Upper lobe of right lung (tissue), 1 donor: Measurements from ENCODE around the gene RAB42. TPM values are rescaled to one million over a fixed set of nuclear protein-coding genes. Genes with fewer than 3 reads are reported as not detected.
A peak's percentile ranks its signal among the peaks of the same experiment; 100 is the strongest.

Experiments
- ATAC-seq: fragments of 200-7000 bp; cut with Tn5 transposase; one replicate; pipeline ENCODE4 v1.9.1; 2020; ENCODE audit warnings: mild to moderate bottlenecking, moderate library complexity
- DNase-seq: peaks from one replicate; pipeline ENCODE4 v3.0.0-alpha.2; 2020
- H3K27ac ChIP-seq: fragments of 200-600 bp; one replicate; pipeline ENCODE4 v1.8.0; 2022
- H3K27me3 ChIP-seq: fragments of 200-600 bp; one replicate; pipeline ENCODE4 v1.8.0; 2022; ENCODE audit warnings: mild to moderate bottlenecking
- H3K36me3 ChIP-seq: fragments of 200-600 bp; one replicate; pipeline ENCODE4 v1.8.0; 2022
- H3K4me1 ChIP-seq: fragments of 200-600 bp; one replicate; pipeline ENCODE4 v1.8.0; 2022
- H3K4me3 ChIP-seq: fragments of 200-600 bp; one replicate; pipeline ENCODE4 v1.8.0; 2022; ENCODE audit warnings: mild to moderate bottlenecking
- H3K9me3 ChIP-seq: fragments of 200-600 bp; one replicate; pipeline ENCODE4 v1.8.0; 2022
- intact Hi-C: fragments of 100-400 bp; cut with DNase I; formaldehyde crosslinking; loops from one replicate; pipeline ENCODE4 v1.11.0; 2022
- long read RNA-seq: library from polyadenylated mRNA; unstranded; transcript quantifications from one replicate; pipeline ENCODE4 v2.0.0, GENCODE V29; 2021
- total RNA-seq: library from RNA; stranded (reverse); fragmentation: NEBNext Ultra II Directional; extraction: Animal tissue kit (Norgen Biotek cat#: 25700); gene quantifications from one replicate; pipeline ENCODE4 v1.2.1, GENCODE V29; 2021
- TF ChIP-seq, protein P1 (sequence below): fragments of 200-600 bp; IDR thresholded peaks from one replicate; pipeline ENCODE4 v1.8.0; 2022; ENCODE audit warnings: antibody characterized with exemption
- donor health status: DM: no; HTN: yes; CAD: no; lungs with severe emphysema.

The RAB42 gene, protein sequence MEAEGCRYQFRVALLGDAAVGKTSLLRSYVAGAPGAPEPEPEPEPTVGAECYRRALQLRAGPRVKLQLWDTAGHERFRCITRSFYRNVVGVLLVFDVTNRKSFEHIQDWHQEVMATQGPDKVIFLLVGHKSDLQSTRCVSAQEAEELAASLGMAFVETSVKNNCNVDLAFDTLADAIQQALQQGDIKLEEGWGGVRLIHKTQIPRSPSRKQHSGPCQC
- 5.5 TPM for total RNA-seq
- long read RNA-seq, transcript RAB42-202 (2 exons, 857 nt), result major isoform, 11 of 12 reads
- long read RNA-seq, partial matches to known transcripts, result 1 of 12 reads
- long read RNA-seq, other reads (novel, unspliced or antisense), result 0 of 12 reads

DNA sequence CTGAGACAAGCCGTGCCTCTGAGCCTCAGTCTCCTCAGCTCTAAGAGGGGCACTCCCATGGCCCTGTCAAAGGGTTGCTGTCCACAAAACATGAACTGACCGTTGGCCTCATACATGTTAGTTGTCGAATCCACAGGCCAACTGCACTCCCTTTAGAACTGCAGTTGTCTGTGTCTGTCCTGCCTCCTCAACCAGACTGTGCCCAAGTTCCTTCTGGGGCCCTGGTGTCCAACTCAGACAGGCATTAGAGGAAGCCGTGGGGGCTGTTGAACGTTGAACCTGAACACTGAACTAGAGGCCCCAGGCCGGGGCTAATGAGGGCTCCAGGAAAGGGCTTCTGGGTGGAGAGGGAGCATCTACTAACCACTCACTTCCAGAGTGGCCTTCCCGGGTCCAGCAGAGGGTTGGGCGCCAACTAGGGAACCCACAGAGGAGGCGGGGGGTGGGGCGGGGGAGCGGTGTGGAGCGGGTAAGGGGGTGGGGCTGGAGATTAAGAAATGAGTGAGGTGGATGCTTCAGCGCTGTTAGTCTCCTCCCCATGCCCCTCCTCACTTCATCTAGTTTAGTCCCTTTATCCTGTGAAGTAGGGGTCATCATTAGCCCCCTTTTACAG is at the start of gene RAB42:
Gene RAB42 (plus strand): TSS at position 558 of the 613 bp plus-strand sequence. CDS start 247 bp downstream, outside the sequence.
- peak; percentile 81 for ATAC-seq
- Histone ChIP-seq H3K4me1 (peaks cover 5% of the 10 kb centered on the region), H3K27ac (no peak within 1 kb of the TSS), H3K27me3 (no peaks in the 10 kb centered on the region), H3K36me3 (no peaks in the 10 kb centered on the region), H3K9me3 (no peaks in the 10 kb centered on the region), H3K4me3 (peak within 1 kb of the TSS; percentile 57)
- intact Hi-C loops, result loop anchor here (10.0 kb wide), 1 partner anchor 77 kb away; no protein-coding TSS in a partner anchor
- DNase-seq, result peak; percentile 82
- TF ChIP-seq, protein P1, sequence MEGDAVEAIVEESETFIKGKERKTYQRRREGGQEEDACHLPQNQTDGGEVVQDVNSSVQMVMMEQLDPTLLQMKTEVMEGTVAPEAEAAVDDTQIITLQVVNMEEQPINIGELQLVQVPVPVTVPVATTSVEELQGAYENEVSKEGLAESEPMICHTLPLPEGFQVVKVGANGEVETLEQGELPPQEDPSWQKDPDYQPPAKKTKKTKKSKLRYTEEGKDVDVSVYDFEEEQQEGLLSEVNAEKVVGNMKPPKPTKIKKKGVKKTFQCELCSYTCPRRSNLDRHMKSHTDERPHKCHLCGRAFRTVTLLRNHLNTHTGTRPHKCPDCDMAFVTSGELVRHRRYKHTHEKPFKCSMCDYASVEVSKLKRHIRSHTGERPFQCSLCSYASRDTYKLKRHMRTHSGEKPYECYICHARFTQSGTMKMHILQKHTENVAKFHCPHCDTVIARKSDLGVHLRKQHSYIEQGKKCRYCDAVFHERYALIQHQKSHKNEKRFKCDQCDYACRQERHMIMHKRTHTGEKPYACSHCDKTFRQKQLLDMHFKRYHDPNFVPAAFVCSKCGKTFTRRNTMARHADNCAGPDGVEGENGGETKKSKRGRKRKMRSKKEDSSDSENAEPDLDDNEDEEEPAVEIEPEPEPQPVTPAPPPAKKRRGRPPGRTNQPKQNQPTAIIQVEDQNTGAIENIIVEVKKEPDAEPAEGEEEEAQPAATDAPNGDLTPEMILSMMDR, result no peak

DNA sequence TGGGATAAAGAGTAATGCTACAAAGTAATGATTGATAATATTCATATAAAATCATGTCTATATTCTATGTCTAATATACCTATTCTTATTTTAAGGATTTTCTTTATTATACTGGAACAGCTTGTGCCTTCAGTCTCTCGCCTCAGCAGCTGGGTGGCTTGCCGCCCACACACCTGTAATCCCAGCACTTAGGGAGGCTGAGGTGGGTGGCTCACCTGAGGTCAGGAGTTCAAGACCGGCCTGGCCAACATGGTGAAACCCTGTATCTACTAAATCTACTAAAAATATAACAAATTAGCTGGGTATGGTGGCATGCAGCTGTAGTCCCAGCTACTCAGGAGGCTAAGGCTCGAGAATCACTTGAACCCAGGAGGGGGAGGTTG is 46.8 kb upstream of the RAB42 start:
- TF ChIP-seq, protein P1, result no peak
- no peak overlapping the region for H3K4me3 ChIP-seq
- no peak for DNase-seq
- intact Hi-C loops, result no loop called here
- H3K27me3 ChIP-seq, result no peaks in the 10 kb centered on the region
- H3K9me3 ChIP-seq, result no peaks in the 10 kb centered on the region
- no peaks in the 10 kb centered on the region for H3K36me3 ChIP-seq
- no peaks in the 10 kb centered on the region for H3K4me1 ChIP-seq
- H3K27ac ChIP-seq, result no peak overlapping the region
- ATAC-seq, result no peak

DNA sequence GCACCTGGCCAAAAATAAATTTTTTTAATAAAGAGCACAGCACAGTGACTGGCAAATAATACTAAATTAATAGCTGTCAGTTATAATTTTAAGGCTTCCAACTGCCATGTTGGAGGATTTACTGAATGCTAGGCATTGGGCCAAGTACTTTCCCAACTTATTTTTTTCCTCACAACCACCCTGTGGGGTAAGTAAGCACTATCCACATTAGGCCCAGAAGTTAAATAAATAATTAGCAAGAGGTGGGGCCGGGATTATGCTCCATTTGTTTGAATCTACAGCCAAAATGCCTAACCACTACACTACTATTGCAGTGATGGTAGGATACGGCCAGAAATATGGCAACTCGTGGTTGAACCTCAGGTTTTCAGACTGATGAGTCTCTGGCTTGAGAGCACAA is 43.7 kb upstream of the RAB42 start:
- no peak overlapping the region for H3K27ac ChIP-seq
- DNase-seq, result no peak
- H3K4me3 ChIP-seq, result no peak overlapping the region
- intact Hi-C loops, result no loop called here
- H3K36me3 ChIP-seq, result no peaks in the 10 kb centered on the region
- H3K4me1 ChIP-seq, result no peaks in the 10 kb centered on the region
- H3K27me3 ChIP-seq, result no peaks in the 10 kb centered on the region
- TF ChIP-seq, protein P1, result no peak
- H3K9me3 ChIP-seq, result no peaks in the 10 kb centered on the region
- no peak for ATAC-seq

DNA sequence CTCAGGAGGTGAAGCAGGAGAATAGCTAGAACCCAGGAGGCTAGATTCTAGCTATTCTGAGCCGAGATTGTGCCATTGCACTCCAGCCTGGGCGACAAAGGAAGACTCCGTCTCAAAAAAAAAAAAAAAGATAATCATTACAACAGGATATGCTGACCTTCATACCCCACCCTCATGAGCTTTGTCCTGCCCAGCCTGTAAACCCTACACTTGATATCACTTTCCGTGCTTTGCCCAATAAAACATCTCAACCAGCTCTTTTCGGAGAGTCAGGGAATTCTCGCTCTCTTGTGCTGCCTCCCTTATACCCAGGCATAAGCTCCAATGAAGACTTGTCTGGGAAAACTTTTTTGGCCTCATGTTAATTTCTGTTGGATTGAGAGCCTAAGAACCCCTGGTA is 40.7 kb upstream of the RAB42 start:
- H3K36me3 ChIP-seq, result peaks cover 11% of the 10 kb centered on the region
- H3K4me3 ChIP-seq, result no peak overlapping the region
- intact Hi-C loops, result no loop called here
- no peaks in the 10 kb centered on the region for H3K27me3 ChIP-seq
- TF ChIP-seq, protein P1, result no peak
- peaks cover 5% of the 10 kb centered on the region for H3K4me1 ChIP-seq
- no peak overlapping the region for H3K27ac ChIP-seq
- DNase-seq (no peak), ATAC-seq (no peak)
- H3K9me3 ChIP-seq, result no peaks in the 10 kb centered on the region

DNA sequence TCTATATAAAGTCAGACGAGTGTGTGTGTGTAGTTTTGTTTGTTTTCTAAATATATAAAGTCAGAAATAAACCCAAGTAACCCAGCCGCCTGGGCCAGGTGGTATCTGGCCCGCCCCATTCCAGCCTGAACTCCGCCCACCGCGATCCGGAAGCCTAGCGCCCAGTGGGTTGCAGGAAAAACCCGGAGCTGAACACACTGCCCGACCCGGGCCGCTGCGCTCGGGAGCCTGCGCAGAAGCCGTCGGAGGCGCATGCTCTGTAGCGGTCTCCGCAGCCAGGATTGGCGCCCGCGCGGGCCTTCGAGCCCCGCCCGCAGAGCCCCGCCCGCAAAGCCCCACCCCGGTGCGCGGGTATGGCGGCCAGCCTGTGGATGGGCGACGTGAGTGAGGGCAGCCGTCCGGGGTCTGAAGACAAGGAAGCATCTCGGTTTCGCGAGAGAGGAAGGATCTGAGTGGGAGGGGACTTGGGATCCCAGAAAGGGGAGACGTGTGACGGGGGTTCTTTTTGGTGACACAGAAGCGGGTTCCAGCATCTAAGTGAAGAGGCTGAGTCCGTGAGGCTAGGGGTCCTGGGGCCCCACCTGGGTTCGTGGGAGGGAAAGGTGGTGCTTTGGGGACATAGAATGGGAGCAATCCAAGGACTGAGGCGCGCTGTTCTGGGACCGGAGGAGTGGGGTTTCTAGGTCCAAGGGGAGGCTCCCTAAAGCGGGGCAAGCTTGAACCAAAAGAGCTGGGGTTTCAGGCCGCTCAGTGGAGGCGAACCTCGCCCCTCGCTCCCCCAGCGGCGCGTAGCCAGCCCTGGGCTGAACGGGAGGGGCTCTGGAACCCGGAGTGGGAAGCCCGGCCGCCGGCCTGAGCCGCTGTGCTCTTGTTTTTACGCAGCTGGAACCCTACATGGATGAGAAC is 39.1 kb upstream of the RAB42 start, which contains the start of gene TRNAU1AP:
Gene TRNAU1AP (plus strand): TSS at position 328 of the 906 bp plus-strand sequence. CDS start 26 bp downstream, at position 354.
- peak; percentile 99 for ATAC-seq
- peak; percentile 99 for DNase-seq
- Histone ChIP-seq H3K4me3 (peak within 1 kb of the TSS; percentile 99), H3K27me3 (no peaks in the 10 kb centered on the region), H3K9me3 (no peaks in the 10 kb centered on the region), H3K36me3 (peaks cover 22% of the 10 kb centered on the region), H3K4me1 (peaks cover 5% of the 10 kb centered on the region), H3K27ac (peak within 1 kb of the TSS; percentile 88)
- intact Hi-C loops, result no loop called here
- TF ChIP-seq, protein P1, result no peak
